GM23248 (cell line): ENCODE measurements around the gene ACY1.

ENCODE experiments used
- EZH2 ChIP-seq: fragments of 200-600 bp; sonication (generic); IDR thresholded peaks from 2 replicates; pipeline ENCODE4 v1.6.1; 2018; ENCODE audit warnings: antibody characterized with exemption, mild to moderate bottlenecking; ENCODE audit not compliant: insufficient read depth, poor library complexity, severe bottlenecking
- EZH2phosphoT487 ChIP-seq: fragments of 200-600 bp; sonication (generic); IDR thresholded peaks from 2 replicates; pipeline ENCODE4 v1.6.1; 2018; ENCODE audit warnings: antibody characterized with exemption, moderate library complexity, mild to moderate bottlenecking, low read depth; ENCODE audit not compliant: insufficient read depth

GRCh38 chr3:51997935-51998596 is 14.7 kb downstream of the ACY1 start:
- TF ChIP-seq EZH2 (no peak), EZH2phosphoT487 (no peak)
